Activated naive CD8-positive, alpha-beta T cell (primary cell): ENCODE measurements around the gene APOBEC3H.
"Not testable (repeated sequence)": the region's sequence is repeated elsewhere in the genome, so short reads cannot be mapped to it uniquely, and the experiment has no call there.

Experiments
- H3K27ac Mint-ChIP-seq: one replicate; pipeline ENCODE4 v1.8.0; 2021; ENCODE audit warnings: mixed read lengths
- H3K27me3 Mint-ChIP-seq: one replicate; pipeline ENCODE4 v1.8.0; 2021; ENCODE audit warnings: mixed read lengths
- H3K36me3 Mint-ChIP-seq: one replicate; pipeline ENCODE4 v1.8.0; 2021; ENCODE audit warnings: mixed read lengths
- H3K4me1 Mint-ChIP-seq: one replicate; pipeline ENCODE4 v1.8.0; 2021; ENCODE audit warnings: low read depth, mixed read lengths
- H3K4me3 Mint-ChIP-seq: one replicate; pipeline ENCODE4 v1.8.0; 2021; ENCODE audit warnings: mild to moderate bottlenecking, mixed read lengths
- H3K9me3 Mint-ChIP-seq: one replicate; pipeline ENCODE4 v1.8.0; 2021; ENCODE audit warnings: low read depth, mixed read lengths

The APOBEC3H gene

DNA sequence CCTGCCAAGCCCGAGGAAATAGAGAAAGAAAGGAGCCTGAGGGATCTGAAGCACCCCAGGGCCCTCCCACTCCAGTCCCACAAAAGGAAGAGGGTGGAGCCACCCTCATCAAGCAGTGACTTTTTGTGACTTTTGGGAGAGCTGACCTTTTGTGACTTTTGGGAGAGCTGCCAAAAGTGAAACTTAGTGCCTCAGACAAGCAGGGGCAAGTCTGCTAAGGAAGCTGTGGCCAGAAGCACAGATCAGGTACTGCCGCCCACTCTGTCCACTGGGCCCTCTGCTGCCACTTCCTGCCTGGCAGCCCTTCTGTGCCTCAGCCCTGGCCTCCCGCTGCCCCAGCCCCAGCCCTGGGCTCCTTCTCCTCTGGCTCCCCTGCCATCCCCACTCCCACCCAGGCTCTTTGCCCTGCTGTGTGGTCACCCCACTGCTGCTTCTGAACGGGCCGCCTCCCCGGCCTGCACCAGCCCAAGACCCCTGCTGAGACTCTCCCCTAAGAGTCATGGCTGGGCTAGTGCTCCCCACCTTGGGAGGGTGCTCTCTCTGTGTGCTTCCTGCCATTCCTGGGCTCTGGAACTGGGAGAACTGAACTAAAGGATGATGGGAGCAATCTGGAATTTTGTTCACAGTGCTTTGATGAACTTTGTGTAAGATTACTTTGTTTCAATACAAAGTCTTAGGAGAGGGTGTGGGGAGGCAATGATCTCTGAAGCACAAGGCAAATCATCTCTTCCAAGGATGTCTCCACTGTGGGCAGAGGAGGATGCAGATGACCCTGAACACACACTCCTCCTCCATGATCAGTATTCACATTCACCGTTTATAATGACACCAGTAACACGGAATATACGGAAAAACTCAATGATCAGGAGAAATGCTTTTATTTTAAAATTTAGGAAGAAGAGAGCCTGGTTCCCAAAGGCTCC, at the start of gene APOBEC3H:
Gene APOBEC3H (plus strand): TSS at position 147 of the 923 bp plus-strand sequence. CDS start 3,035 bp downstream, outside the sequence.
- H3K4me1 Mint-ChIP-seq = peaks cover 62% of the 10 kb centered on the region
- H3K36me3 Mint-ChIP-seq = no peaks in the 10 kb centered on the region
- H3K9me3 Mint-ChIP-seq = no peaks in the 10 kb centered on the region
- peak within 1 kb of the TSS; percentile 64 for H3K27ac Mint-ChIP-seq
- no peaks in the 10 kb centered on the region for H3K27me3 Mint-ChIP-seq
- H3K4me3 Mint-ChIP-seq = peak within 1 kb of the TSS; percentile 62

- H3K4me1 Mint-ChIP-seq, H3K4me3 Mint-ChIP-seq: not testable (repeated sequence)
Measured at GRCh38 chr22:39049486-39049885, 47.6 kb upstream of the APOBEC3H start.

DNA sequence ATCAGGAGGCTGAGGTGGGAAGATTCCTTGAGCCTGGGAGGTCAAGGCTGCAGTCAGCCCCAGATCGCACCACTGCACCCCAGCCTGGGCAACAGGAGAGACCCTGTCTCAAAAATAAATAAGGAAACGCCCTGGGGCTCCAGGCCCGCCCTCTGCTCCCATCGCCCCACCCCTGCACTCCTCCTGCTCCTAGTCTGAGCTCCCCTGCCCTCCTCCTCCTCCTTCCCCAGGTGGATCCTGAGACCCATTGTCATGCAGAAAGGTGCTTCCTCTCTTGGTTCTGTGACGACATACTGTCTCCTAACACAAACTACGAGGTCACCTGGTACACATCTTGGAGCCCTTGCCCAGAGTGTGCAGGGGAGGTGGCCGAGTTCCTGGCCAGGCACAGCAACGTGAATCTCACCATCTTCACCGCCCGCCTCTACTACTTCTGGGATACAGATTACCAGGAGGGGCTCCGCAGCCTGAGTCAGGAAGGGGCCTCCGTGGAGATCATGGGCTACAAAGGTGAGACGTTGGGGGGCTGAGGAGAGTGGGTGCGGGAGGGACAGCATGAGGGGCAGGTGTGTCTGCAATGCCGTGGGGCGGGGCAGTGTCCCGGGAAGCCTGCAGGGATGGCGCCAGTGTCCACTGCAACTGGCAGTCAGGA, 45.1 kb upstream of the APOBEC3H start:
- not testable (repeated sequence) for H3K9me3 Mint-ChIP-seq, H3K4me3 Mint-ChIP-seq, H3K36me3 Mint-ChIP-seq, H3K27ac Mint-ChIP-seq, H3K27me3 Mint-ChIP-seq, H3K4me1 Mint-ChIP-seq

More at GRCh38 chr22:39049486-39049885, 47.6 kb upstream of the APOBEC3H start:
- H3K36me3 Mint-ChIP-seq, H3K27ac Mint-ChIP-seq, H3K27me3 Mint-ChIP-seq, H3K9me3 Mint-ChIP-seq: not testable (repeated sequence)

DNA sequence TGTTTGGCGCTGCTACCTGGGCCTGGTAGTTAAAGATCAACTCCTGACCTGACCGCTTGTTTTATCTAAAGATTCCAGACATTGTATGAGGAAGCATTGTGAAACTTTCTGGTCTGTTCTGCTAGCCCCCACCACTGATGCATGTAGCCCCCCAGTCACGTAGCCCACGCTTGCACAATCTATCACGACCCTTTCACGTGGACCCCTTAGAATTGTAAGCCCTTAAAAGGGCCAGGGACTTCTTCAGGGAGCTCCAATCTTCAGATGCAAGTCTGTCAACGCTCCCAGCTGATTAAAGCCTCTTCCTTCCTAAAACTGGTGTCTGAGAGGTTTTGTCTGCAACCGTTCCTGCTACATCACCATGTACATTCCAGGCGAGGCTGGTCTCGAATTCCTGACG, 41.4 kb upstream of the APOBEC3H start:
- Mint-ChIP-seq H3K4me3 (no peak overlapping the region), H3K4me1 (peaks cover under 1% of the 10 kb centered on the region), H3K27ac (no peak overlapping the region), H3K27me3 (no peaks in the 10 kb centered on the region), H3K36me3 (no peaks in the 10 kb centered on the region), H3K9me3 (no peaks in the 10 kb centered on the region)

- H3K36me3 Mint-ChIP-seq, H3K9me3 Mint-ChIP-seq, H3K27me3 Mint-ChIP-seq, H3K27ac Mint-ChIP-seq, H3K4me3 Mint-ChIP-seq: not testable (repeated sequence)
- peaks cover 13% of the 10 kb centered on the region for H3K4me1 Mint-ChIP-seq
Measured at GRCh38 chr22:39061290-39061689, 35.8 kb upstream of the APOBEC3H start.

DNA sequence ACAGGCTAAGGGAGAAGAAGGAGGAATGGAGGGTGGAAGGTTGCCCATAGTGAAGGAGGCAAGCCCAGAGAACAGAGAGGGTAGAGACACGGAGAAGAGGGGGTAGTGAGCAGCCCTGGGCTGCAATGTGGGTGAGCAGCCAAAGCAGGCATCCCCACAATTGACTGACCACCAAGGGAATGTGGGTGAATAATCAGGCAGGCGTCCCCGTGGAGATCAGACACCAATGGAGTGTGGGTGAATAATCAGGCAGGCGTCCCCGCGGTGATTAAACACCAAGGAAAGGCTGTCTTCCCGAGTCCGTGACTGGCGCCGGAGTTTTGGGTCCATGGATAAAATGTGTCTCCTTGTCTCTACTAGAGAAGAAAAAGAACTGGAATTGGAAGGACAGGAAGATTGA, 35.1 kb upstream of the APOBEC3H start:
- not testable (repeated sequence) for H3K27me3 Mint-ChIP-seq, H3K27ac Mint-ChIP-seq
- H3K4me1 Mint-ChIP-seq = peaks cover 13% of the 10 kb centered on the region

GRCh38 chr22:39063904-39064303, 33.1 kb upstream of the APOBEC3H start:
- Mint-ChIP-seq H3K4me1 (peaks cover 13% of the 10 kb centered on the region), H3K27ac (peak overlapping the region; percentile 35)
- not testable (repeated sequence) for H3K36me3 Mint-ChIP-seq, H3K9me3 Mint-ChIP-seq, H3K4me3 Mint-ChIP-seq, H3K27me3 Mint-ChIP-seq

More for the DNA sequence above, 35.1 kb upstream of the APOBEC3H start:
- H3K36me3 Mint-ChIP-seq, H3K9me3 Mint-ChIP-seq, H3K4me3 Mint-ChIP-seq: not testable (repeated sequence)

GRCh38 chr22:39066442-39067276, 30.4 kb upstream of the APOBEC3H start:
- not testable (repeated sequence) for H3K36me3 Mint-ChIP-seq, H3K9me3 Mint-ChIP-seq, H3K27me3 Mint-ChIP-seq, H3K27ac Mint-ChIP-seq, H3K4me3 Mint-ChIP-seq
- H3K4me1 Mint-ChIP-seq = peaks cover 13% of the 10 kb centered on the region

GRCh38 chr22:39068033-39068785, 28.8 kb upstream of the APOBEC3H start:
- H3K36me3 Mint-ChIP-seq = no peaks in the 10 kb centered on the region
- H3K4me3 Mint-ChIP-seq = no peak overlapping the region
- peaks cover 13% of the 10 kb centered on the region for H3K4me1 Mint-ChIP-seq
- no peak overlapping the region for H3K27ac Mint-ChIP-seq
- no peaks in the 10 kb centered on the region for H3K9me3 Mint-ChIP-seq
- no peaks in the 10 kb centered on the region for H3K27me3 Mint-ChIP-seq

DNA sequence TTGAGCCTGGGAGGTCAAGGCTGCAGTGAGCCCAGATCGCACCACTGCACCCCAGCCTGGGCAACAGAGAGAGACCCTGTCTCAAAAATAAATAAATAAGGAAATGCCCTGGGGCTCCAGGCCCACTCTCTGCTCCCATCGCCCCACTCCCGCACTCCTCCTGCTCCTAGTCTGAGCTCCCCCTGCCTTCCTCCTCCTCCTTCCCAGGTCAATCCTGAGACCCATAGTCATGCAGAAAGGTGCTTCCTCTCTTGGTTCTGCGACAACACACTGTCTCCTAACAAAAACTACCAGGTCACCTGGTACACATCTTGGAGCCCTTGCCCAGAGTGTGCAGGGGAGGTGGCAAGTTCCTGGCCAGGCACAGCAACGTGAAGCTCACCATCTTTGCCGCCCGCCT, 26.9 kb upstream of the APOBEC3H start:
- Mint-ChIP-seq H3K4me1 (peaks cover 10% of the 10 kb centered on the region), H3K36me3 (no peaks in the 10 kb centered on the region), H3K27ac (no peak overlapping the region), H3K4me3 (no peak overlapping the region), H3K9me3 (no peaks in the 10 kb centered on the region), H3K27me3 (no peaks in the 10 kb centered on the region)

GRCh38 chr22:39072581-39072981, 24.5 kb upstream of the APOBEC3H start:
- not testable (repeated sequence) for H3K27ac Mint-ChIP-seq, H3K9me3 Mint-ChIP-seq, H3K36me3 Mint-ChIP-seq, H3K27me3 Mint-ChIP-seq, H3K4me3 Mint-ChIP-seq
- peaks cover 17% of the 10 kb centered on the region for H3K4me1 Mint-ChIP-seq

DNA sequence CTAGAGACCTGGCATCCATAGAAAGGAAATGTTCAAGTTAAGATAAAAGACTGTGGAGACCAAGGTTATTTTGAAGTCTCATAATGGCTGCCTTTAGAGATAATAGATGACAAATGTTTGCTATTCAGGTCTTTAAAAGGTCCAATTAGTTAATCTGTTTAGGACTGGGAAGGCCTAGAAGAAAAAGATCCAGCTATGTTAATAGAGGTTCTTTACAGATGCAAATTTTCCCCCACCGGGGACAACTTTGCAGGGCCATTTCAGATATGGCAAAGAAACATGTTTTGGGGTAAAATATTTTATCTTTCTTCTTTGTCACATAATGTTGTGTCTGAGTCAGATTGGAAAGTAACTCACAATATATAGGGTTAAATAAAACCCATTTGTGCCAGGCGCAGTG, 23.1 kb upstream of the APOBEC3H start:
- no peak overlapping the region for H3K4me3 Mint-ChIP-seq
- no peaks in the 10 kb centered on the region for H3K27me3 Mint-ChIP-seq
- H3K36me3 Mint-ChIP-seq = no peaks in the 10 kb centered on the region
- peak overlapping the region; percentile 34 for H3K27ac Mint-ChIP-seq
- H3K4me1 Mint-ChIP-seq = peaks cover 27% of the 10 kb centered on the region
- no peaks in the 10 kb centered on the region for H3K9me3 Mint-ChIP-seq

DNA sequence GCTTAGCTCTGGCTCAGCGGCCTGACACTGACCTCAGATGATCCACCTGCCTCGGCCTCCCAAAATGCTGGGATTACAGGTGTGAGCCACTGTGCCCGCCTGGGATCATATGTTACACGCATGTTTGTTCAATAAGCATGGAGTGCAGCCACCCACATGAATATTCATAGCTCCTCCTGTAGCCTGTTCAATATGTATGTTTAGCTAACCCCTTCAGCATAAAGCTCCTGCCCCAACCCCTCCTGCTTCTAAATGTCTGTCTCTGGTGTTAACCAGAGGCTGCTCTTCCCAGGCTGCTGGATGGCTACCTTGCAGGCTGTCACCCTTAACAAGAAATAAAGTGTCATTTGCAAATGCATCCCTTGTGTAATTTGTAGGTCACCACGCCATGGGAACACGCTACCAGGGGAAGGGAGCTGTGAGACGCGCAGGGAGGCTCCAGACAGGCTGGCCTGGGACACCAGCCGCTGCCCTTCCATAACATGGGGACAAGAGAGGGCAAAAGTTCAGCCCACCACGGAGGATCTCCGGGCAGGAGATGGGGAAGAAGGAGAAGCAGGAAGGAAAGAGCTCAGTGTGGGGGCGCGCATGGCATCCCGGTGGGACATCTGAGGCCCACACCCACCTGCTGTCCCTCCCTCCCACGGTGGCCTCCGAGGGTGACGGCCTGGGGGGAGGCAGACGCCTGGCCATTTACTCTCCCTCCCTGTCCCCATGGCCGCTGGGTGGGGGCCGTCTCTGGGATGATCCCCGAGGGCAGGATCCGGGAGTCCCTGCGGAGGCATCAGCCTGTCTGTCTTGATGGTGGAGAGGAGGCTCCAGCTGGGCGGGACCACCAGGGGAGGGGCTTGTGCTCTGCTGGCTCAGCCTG, 20.7 kb upstream of the APOBEC3H start:
- not testable (repeated sequence) for H3K27me3 Mint-ChIP-seq, H3K36me3 Mint-ChIP-seq, H3K9me3 Mint-ChIP-seq
- Mint-ChIP-seq H3K4me1 (peaks cover 40% of the 10 kb centered on the region), H3K27ac (peak overlapping the region; percentile 59), H3K4me3 (peak overlapping the region; percentile 69)
